ENCODE results near the gene POU6F2.
A peak's percentile ranks its signal among the peaks of the same experiment; 100 is the strongest.

Gene POU6F2

DNA sequence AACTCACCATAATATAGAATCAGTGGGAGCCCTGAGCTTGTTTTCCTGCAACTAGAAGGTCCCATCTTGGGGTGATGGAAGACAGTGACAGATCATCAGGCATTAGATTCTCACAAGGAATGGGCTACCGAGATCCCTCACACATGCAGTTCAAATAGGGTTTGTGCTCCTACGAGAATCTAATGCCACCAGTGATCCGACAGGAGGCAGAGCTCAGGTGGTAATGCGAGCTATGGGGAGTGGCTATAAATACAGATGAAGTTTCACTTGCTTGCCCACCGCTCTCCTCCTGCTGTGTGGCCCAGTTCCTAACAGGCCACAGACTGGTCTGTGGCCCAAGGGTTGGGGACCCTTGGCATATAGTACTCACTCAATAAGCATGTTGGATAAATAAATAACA lies 93.4 kb downstream of the POU6F2 start:
- no peak for DNase-seq

DNA sequence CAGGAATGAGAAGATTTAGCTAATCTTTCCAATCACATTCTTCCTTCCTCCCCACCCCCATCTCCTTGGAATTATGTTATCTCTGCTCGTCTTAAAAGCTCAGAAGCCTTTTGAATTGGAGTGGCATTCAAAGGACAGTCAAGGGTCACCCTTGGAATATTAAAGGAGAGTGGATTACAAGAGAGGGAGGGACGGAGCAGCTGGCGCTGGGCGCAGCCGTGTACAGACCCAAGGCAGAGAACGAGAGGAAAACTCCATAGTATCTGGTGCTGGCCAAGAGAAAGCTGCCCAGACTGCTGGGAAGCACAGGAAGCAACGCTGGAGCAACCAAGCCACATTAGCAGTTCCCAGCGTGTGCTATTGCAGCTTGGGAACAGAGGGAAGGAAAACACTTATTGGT lies 95.7 kb downstream of the POU6F2 start:
- DNase-seq = peak; percentile 80

DNA sequence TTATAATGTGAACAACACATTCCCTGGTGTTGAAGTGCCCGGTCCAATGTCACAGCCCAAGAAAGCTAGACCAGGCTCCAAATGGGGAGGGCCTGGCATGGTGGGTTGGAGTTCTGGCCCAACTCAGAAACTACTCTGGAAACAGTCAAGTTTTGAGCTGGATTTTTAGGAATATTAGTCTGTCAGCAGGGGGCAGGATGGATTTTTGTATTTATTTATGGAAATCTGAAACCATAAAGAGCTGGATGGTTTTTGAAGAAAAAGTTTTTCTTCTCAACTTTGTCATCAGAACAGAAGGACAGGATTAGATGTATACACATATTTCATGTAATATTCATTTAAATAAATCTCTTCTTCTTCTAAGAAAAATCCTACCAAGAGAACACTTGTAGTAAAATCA lies 97.5 kb downstream of the POU6F2 start:
- no peak for DNase-seq

DNA sequence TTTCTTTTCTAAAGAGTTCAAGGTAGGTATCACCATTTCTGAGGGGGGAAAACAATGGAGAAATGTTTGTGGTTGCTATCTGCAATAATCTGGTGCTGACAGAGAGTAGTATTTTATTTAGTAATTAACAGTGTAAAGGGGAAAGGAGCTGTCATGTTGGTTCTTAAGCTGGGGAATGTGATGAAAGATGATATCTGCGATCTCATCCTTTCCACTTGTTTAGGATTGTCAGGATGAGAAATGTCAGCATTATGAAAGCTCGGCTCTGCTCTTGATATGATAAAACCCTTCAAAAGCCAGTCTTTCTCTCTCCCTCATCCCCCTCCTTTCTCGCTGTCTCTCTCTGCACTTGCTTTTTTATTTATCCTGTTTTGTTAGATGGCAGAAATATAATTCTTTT lies 106.1 kb downstream of the POU6F2 start:
- no peak for DNase-seq

DNA sequence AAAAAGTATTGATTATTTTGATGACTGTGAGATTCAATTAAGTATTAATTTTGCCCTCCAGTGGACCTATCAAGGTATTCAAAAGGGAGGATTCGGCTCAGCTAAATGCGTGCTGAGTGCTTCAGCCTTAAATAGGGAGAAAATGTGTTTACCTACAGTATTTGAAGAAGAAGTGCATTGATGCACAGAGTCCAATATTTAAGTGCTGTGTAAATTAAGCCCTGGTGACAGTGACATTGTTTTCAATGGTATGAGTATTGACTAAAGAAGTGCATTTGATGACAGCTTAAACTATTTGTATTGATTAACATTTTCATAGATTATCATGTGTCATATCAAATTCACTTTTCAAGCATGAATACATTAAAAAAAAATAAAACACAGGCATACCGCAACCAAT lies 106.6 kb downstream of the POU6F2 start:
- DNase-seq = peak; percentile 88

DNA sequence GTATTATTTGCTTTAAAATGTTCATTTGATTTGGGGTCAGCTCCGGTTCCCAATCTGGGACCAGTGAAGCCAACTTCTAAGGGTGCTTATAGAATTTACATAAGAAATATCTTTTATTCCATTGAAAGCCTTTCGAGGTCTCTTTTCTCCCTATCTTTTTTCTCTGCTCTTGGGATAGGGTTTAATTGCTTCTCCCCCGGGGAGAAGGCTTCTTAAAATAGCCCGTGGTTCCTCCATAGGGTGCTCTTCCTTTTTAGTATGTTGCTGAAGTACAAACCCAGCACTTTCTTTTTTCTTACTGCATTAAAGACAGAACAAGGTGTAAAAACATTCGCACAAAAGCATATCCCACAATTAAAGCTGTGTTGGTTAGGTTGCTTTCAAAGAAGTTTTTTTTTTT lies 107.5 kb downstream of the POU6F2 start:
- DNase-seq = no peak

DNA sequence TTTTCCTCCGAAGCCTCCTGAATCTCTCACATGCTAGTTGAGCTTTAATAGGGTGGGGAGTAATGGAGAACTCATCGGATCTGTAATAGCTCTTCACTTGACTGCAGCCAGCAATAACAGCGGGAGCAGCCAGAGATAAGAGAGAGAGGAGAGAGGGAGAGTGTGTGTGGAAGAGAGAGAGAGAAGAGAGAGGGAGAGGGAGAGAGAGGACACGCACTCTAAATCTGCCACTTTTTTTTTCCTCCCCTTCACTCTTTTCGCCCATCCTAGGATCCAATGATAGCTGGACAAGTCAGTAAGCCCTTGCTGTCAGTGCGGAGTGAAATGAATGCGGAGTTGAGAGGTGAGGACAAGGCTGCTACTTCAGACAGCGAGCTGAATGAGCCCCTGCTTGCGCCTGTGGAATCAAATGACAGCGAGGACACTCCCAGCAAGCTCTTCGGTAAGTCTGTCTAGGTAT lies 107.9 kb downstream of the POU6F2 start:
- peak; percentile 87 for DNase-seq

DNA sequence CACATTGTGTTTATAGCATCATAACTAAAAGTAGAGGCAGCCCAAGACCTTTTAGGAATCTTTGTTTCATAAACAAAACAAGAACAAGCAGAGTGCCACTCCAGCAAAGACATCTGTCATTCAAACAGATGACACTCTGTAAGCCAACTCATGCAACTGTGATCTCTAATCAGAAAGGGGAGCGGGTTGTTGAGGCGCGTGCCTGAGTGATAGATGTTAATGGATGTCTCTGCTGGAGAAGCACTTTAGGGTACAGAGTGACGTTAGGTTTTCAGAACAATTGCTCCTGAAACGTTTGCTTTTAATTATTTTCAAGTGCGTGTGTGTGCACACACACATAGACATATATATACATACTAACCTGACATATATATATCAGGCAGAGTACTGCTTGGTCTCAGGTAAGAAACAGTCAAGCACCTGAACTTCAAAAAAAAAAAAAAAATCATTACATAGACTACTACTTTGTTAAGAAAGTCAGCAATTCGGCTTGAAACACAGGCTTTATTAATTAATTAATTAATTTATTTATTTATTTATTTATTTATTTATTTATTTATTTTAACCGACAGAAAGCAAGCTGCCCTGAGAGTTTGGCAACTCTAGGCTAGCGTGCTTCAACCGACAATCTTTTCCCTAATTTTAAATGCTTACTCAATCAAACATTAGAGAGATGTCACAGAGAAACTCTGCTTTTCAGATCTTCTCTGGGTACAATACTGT lies 109.1 kb downstream of the POU6F2 start:
- DNase-seq = no peak

DNA sequence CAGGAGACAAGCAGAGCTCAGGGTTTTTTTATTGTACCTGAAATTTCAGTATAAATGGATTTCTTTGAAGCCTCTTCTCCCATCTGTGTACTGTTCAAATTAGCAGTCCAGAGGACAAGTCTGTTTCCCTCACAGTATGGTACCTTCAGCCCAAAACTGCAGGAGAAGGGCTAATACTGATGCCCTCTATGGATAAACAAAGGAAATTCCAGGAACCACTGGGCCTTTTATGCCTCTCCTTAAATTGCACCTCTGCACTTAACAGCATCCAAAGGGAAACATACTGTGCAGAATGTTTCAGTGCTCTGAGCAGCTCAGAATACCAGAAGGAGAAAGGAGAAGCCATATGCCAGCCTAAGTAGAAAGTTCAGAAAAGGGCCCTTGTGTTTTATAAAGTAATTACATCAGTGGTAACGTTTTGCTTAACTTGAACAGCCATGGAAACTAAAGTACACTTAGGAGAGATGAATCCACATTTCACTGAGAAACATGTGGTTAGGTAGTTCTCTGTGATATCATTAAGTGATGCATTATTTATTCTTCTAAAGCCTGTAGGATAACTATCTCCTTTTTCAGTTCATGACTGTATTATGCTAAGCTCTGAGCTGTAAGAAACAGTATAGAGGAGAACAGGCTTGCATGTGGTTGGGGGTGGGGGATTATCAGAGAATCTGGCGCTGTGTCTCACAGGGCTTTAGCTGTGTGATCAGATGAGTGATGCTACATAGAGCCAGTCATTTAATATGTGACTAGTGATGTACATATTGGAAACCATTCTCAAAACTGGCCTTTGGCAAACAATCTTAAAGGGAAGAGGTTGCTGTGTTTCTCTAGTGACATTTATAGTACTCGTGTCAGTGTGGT lies 111.3 kb downstream of the POU6F2 start:
- no peak for DNase-seq

DNA sequence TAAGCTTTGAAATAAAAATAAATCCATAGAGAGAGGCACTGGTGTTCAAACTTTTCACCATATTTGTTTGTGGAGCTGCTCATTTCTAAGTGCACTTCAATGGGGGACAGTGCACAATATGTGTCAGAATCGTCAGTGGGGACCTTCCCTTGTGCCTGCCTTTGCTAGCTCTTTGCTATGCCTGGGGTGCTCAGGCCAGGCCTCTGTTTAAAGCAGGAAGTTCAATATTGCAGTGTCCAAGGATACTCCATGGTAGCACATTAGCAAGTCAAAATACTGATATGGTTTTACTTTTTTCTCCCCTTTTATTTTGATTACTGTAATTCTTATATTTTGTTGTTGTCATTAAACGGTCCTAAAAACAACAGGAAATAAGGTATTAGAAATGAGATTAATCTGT lies 113.4 kb downstream of the POU6F2 start:
- DNase-seq = no peak

DNA sequence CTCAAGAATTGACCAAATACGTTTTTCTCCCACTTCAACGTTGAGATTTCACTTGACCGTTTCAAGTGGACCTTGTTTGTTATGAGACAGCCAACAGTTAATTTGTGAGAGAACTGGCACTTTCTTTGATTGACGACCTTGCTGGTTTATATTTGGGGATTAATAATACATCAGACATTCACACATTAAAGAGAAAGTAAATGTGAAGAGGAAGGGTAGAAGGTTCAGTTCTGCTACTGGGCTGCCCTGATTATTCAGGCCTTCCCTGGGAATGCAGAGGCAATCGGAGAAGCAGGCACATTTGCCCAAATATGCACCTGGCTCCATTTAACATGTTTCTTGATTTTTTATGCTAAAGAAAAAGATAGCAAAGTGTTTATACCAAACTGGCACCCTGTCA lies 114.1 kb downstream of the POU6F2 start:
- DNase-seq = no peak

DNA sequence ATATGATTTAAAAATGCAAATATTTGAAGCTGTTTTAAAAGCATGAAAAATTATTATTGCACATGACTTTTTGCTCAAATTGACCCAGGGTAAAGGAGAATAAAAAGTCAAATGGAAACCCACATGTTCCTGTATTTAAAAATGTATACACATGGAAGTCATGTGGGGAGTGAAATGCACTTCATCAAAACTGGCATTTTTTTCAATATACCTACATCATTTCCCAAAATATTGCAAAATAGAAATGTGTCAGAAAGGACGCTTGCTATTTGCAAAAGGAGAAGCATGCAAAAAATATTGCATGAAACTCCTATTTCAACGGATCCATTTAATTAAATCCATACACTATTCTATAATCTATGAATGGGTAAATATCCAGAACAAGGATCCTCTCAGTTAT lies 117.0 kb downstream of the POU6F2 start:
- no peak for DNase-seq

DNA sequence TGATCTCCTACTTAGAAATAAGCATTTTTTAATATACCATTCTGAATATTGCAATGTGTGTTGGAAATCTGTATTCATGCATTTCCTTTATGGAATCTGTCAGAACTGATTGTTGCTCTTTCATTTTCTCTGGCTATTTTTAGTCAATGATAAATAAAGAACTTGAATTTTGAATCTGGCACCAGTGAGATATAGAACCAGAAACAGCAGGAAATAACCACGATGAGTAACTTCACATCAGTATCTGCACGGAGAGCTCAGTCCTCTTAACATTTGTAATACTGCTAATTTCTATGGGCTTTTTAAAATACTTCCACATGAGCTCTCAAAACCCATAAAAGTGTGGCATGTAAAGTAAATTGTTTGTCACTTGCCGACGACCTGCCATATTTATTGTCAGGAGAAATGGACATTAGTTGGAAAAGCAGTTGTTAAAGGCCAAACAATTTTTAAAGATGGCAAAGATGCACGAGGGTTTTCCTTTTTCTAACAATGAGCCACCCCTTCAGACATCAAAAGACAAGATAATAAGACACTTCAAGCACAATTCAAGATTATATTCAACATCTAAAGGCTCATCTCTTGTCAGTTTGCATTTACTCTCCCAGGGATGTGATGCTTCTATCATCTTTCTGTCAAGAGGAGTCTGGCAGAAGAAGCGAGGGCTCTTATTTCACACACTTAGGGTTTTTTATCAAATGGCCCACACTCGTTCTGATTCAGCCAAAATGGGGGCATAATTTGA lies 118.3 kb downstream of the POU6F2 start:
- no peak for DNase-seq

DNA sequence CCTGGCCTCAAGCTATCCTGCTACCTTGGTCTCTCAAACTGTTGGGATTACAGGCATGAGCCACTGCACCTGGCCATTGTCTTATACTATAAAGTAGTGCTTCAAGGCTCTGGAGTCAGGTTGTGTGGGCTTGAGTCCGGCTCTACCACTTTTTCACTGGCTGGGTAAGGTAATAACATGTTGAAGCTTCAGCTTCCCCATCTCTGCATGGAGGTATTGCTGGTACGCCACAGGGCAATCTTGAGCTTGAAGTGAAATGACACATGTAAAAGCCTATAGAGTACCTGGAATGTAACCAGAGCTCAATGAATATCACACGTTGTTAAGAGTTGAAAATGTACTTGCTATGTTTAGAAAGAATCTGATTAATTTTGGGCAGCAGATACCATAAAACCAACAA lies 120.8 kb downstream of the POU6F2 start:
- no peak for DNase-seq

DNA sequence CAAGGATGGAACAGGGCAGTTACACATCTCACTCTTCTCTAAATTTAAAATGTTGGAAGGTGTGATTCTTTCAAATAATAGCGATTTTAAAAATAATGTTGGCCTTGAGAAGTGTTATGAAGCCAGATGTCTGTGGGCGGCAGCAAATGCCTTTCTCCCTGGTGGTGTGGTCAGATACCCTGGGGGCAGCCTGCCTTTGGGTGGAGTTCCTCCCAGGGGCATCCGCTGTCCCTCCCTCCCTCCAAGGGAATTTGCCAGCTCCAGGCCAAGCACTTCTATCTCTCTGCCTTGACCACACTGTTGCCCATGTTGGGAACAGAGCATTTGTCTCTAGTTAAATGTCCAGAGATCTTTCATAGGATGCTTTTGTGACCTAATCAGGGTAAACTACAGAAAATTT lies 121.4 kb downstream of the POU6F2 start:
- DNase-seq = no peak

DNA sequence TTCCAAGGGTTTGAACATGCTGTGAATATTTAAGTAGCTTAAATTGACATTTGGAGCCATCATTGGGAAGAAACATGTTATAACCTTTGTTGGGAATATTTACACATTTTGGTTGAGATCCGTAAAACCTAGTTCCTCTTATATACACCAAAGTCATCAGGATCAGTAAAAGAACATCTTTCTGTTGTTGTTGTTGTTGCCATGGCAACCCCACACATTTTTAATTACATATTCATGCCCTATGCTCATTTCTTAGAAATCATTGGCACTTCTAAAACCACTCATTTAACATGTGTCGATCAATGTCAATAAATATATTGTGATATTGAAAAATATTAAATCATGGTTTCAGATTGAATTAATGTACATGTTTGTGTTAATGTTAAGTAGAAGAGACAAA lies 122.6 kb downstream of the POU6F2 start:
- no peak for DNase-seq

DNA sequence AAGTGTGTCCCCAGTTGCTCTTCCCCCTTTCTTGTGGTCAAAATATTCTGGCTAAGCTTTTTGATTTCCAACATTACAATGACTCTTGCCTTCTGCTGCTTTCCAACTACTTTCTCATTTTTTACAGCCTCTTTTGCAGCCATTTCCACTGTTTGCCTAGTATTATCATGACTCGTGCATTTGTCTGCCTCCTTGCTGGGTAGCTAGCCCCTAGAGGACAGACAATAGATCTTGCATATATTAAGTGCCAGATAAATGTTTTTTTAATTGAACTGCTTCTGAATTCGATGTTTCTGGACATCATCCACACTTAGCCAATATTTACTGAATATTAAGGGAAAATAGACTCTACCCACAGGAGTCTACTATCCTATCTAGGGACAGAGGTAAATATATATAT lies 124.5 kb downstream of the POU6F2 start:
- peak; percentile 68 for DNase-seq

DNA sequence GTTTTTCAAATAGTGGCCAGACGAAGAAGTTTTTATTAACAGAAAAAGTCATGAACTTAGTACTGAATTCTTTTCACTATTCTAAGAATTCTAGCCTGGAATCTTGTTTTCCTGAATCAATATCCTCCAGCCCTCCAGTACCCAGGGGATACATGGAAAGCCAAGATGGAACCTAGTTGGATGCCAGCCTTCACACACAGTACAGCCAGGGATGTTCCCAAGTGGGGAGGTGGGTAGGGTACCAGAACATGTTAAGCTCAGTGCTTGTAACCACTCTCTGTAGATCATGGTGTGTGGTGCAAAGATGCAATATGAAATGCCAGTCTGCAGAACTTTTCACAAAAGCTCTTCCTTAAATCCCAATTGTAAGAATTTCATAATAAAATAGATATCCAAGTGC lies 128.0 kb downstream of the POU6F2 start:
- no peak for DNase-seq

DNA sequence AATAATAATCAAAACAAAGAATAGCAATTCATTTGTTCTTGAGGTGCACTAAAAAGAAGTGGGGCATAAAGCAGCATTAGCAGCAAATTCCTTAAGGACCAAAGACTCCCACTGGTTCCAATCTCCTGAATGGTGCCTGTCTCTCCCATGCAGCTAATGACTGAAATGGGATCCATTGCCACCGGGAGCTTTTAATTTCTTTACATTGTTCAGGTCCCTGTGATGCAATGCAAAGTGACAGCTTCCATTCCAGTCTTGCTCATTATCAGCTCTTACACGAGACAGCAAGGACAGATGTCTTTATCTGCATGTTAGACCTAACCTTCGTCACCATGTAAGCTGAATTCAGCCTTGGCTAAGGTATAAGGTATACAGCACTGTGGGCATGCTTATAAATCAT lies 148.1 kb downstream of the POU6F2 start:
- no peak for DNase-seq

DNA sequence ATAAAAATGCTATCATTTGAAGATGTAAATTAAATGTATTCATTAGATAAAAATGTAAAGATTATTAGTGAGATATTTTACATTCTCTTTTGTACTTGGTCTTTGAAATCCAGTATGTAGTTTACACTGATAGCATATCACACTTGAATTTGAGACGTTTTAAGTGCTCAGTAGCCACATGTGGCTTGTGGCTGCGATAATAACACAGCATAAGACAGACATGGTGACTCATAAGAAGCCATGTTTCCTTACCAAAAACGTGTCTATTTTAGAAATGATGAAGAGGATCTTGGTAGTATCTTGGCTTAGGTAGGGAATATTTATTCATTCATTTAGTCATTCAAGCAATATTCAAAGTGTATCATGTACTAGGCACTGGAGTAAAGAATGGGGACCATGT lies 149.3 kb downstream of the POU6F2 start:
- DNase-seq = no peak

DNA sequence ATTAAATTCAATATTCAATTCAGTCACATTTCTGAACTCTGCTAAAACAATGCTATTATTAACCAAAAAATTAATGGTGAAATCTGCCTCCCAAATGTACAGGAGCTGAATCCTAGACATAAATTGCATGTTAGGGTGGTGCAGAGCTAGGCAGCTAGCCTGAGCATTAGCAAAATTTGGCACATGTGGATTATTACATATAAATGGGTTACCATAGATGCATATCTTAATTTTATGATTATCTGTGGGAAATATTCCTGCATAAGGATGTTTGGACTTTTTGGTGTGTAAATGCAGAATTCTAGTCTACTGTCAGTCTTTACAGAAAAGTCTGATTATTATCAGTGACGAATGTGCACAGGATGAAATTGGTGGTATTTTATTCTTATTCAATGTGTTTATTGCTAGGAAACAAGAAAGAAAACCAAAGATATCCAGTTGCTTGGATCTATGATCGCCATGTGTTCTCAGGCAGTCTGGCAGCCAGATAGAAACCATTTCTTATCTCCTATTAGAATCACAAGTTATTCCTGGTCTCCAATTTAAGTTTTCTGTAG lies 150.7 kb downstream of the POU6F2 start:
- no peak for DNase-seq

DNA sequence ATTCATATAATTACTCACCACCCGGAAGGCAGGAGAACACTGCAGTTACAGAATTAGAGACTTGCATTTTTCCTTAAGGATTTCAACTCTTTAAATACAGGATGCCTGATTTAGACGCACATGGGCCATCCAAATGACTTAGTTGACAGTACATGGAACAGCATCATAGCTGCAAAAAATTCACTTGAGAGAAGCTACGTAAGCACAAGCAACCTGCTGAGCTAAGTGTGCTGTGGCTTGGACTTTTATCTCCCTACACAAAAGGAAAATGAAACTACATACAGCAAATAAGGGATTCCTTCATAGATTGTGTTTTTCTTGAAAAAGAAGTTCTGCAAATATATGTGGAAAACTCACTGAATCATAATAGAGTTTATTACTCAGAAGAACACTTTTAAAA lies 152.6 kb downstream of the POU6F2 start:
- peak; percentile 19 for DNase-seq

DNA sequence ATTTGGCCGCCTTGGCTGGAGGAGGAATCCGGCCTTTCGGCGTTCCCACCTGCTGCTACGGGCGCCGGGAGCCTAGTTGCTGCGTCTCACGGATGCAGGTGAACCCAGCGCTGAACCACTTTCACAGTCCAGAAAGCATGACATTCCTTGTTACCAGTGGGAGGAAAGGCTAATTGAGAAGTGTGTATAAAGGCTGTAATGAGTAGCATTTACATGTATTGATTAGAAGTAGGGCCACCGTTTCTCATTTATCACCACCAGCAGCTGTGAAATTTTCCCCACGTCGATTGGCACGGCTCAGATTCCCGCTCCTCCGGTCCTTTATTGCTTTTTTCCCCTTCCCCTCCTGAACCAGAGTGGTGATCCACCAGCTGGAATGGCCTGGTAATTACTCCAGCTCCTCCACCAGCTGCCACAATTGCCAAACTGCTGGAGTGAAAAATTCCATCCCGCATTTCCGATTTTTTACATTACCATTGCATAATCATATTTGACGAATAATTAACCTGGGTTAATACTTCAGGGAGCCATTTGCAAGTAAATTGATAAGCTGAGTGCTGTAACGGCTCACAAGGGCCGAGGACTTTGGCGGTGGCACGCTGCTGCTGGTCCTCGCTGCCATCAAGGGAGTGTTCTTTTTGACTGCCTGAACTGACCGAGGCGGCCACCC lies 153.3 kb downstream of the POU6F2 start:
- peak; percentile 83 for DNase-seq
